Measurements from ENCODE around the gene DAPP1. TPM values are rescaled to one million over a fixed set of nuclear protein-coding genes. Genes with fewer than 3 reads are reported as not detected.
"Not testable (repeated sequence)": the region's sequence is repeated elsewhere in the genome, so short reads cannot be mapped to it uniquely, and the experiment has no call there.

Gene DAPP1, protein sequence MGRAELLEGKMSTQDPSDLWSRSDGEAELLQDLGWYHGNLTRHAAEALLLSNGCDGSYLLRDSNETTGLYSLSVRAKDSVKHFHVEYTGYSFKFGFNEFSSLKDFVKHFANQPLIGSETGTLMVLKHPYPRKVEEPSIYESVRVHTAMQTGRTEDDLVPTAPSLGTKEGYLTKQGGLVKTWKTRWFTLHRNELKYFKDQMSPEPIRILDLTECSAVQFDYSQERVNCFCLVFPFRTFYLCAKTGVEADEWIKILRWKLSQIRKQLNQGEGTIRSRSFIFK
- polyA plus RNA-seq, result 172 TPM

DNA sequence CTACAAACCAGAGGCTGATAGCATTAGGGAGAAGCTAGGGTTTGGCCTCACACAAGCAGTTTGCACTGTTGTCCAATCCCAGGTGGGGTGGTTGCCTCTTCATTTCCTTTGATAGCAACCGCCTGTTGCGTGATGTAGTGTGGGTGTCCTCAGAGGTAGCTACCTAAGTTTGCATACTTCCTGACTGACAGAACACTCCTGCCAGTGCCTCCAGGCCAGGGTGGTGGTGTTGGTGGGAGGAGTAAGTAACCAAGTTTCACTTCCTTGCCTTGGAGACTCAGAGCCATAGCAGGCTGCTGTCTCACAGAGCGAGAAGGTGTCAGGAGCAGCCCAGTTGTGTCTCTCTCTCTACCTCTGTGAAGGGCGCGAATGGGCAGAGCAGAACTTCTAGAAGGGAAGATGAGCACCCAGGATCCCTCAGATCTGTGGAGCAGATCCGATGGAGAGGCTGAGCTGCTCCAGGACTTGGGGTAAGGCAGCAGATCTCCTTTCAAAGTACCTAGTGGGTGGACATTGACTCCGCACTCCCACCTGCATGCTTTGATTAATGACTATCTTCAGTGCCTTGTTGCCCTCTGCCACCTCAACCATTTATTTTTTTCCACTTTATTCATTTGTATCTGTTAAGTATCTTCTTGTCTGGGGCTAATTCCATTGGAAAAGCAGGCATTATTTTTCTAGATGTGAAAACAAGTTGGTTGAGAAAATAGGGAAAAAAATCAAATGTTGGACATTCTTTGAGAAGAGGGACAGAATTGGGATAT, at the start of gene DAPP1:
Gene DAPP1 (plus strand): TSS at position 283 of the 764 bp plus-strand sequence. CDS start 87 bp downstream, at position 370.
- Mint-ChIP-seq H3K4me1 (peaks cover 22 to 42% (median 42%) of the 10 kb centered on the region in 3 donors), H3K9me3 (no peaks in the 10 kb centered on the region), H3K27me3 (peaks cover 2% of the 10 kb centered on the region)

DNA sequence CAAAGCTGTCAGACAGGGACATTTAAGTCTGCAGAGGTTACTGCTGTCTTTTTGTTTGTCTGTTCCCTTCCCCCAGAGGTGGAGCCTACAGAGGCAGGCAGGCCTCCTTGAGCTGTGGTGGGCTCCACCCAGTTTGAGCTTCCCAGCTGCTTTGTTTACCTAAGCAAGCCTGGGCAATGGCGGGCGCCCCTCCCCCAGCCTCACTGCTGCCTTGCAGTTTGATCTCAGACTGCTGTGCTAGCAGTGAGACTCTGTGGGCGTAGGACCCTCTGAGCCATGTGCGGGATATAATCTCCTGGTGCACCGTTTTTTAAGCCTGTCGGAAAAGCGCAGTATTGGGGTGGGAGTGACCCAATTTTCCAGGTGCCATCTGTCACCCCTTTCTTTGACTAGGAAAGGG, 45.8 kb upstream of the DAPP1 start:
- H3K4me3 Mint-ChIP-seq, H3K27ac Mint-ChIP-seq, H3K4me1 Mint-ChIP-seq, H3K36me3 Mint-ChIP-seq: not testable (repeated sequence)
- Mint-ChIP-seq H3K27me3 (peaks cover 10% of the 10 kb centered on the region), H3K9me3 (peaks cover 5 to 12% (median 12%) of the 10 kb centered on the region in 3 donors)

More for the DNA sequence above, at the start of gene DAPP1:
- peak within 1 kb of the TSS; percentile 82 to 98 (median 91) for H3K27ac Mint-ChIP-seq
- peak within 1 kb of the TSS; percentile 92 to 99 (median 93) for H3K4me3 Mint-ChIP-seq
- peaks cover 4% of the 10 kb centered on the region for H3K36me3 Mint-ChIP-seq

DNA sequence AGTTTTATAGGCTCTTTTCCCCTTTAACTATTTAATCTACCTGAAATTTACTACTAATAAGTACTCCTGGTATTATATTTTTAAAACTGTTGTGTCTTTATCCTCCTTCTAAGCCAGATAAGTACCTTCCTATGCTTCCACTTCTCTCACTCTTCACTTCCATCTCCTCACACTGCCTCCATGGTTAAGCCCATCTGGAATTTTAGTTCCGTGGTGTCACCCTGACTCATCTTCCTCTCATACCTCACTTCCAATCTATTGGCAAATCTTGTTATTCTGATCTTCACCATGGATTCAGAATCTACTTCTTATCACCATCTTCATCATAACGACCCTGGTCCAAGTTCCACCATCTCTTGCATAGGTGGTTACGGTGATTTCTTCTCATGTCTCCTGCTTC, 32.7 kb upstream of the DAPP1 start:
- peaks cover 0 to 1% (median 0%) of the 10 kb centered on the region in 3 donors for H3K4me1 Mint-ChIP-seq
- H3K27me3 Mint-ChIP-seq, result no peaks in the 10 kb centered on the region
- H3K36me3 Mint-ChIP-seq, result no peaks in the 10 kb centered on the region
- H3K27ac Mint-ChIP-seq, result no peak overlapping the region
- peaks cover 0 to 4% (median 2%) of the 10 kb centered on the region in 3 donors for H3K9me3 Mint-ChIP-seq
- H3K4me3 Mint-ChIP-seq, result no peak overlapping the region

DNA sequence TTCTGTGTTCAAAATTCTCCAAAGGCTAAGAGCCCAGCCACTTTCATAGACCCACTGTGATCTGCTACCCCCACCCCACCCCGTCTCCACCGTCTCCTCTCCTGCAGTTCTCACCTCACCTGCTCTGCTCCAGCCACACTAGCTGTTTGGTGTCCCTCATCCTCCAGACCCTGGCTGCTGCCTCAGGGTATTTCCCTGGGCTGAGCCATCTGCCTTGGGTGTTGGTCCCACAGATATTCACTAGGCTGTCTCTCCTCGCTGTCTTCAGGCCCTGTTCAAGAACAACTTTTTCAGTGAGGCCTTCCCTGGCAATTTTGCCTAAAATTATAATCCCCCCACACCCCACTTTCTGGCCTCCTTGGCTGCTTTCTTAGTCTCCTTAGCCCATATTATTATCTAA, 31.8 kb upstream of the DAPP1 start:
- Mint-ChIP-seq H3K4me1 (peaks cover 0 to 1% (median 0%) of the 10 kb centered on the region in 3 donors), H3K36me3 (no peaks in the 10 kb centered on the region), H3K9me3 (peaks cover 0 to 4% (median 2%) of the 10 kb centered on the region in 3 donors)

DNA sequence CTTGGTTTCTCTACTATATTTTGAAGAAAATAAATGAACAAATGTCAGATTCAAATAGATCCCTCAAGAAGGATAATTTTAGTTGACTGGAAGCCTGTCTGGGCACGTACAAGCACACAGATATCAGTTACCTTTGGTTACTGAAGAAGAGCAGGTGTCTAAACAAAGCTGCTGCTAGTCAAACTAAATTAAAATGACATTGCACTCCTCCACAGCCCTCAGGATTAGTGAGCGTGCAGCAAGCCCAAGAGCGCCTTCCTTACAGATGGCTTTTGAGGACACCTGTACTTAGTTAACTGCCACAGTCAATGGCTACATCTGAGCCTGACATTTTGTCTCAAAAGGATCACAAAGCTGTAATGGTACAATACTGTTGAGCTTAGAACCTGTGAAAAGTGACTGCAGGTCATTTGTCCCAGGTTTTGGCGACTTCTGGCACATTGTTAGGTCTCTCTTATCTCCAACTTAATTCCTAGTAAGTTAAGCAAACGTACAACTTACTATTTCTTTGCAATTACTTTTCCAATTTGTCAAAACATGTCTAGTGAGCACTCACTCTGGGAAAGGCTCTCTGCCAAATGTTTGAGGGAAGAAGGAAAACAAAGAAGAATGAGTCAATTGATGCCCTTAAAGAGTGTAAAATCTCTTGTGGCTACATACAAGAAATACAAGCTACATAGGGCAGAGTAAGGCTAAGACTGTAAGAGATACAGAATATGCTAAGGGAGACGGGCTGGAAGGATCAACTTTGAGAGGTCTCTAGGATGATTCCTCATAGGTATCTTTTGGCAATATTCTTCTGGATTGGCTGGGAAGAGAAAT, 25.6 kb upstream of the DAPP1 start:
- H3K27ac Mint-ChIP-seq, result no peak overlapping the region
- H3K4me1 Mint-ChIP-seq, result no peaks in the 10 kb centered on the region
- peaks cover 5% of the 10 kb centered on the region for H3K27me3 Mint-ChIP-seq
- H3K4me3 Mint-ChIP-seq, result no peak overlapping the region
- H3K36me3 Mint-ChIP-seq, result no peaks in the 10 kb centered on the region
- peaks cover 0 to 6% (median 0%) of the 10 kb centered on the region in 3 donors for H3K9me3 Mint-ChIP-seq

More for the DNA sequence above, 31.8 kb upstream of the DAPP1 start:
- H3K4me3 Mint-ChIP-seq, result no peak overlapping the region
- H3K27me3 Mint-ChIP-seq, result no peaks in the 10 kb centered on the region
- H3K27ac Mint-ChIP-seq, result no peak overlapping the region

DNA sequence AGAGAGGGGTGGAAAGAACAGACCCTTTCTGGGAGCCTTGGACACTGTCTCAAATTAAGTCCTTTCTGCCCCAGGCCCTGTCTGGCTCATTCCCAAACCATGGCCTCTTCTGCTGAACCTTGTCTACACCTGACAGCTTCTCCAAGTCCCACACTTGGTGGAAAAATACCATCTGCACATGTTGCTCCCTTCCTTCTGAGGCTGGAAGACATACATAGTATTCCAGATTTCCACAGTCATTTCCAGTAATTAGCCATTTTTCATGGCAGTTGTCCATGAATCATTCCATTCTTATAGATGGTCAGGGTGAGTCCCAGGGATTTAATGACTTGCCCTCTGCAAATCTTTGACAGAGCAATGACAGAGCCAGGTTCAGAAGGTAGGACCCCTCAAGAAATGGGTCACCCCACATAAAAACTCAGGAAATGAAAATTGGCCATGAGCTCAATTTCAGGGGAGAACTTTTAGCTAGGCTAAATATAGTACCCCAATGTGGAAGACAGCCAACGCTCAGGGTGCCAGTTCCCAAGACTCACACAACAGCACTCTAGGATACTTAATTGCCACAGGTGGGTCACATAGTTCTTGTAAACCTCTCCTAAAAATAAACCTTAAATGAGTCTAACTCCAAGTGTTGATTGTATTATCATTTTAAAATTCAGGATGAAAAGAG, 16.2 kb upstream of the DAPP1 start:
- Mint-ChIP-seq H3K27ac (no peak overlapping the region), H3K9me3 (no peaks in the 10 kb centered on the region), H3K36me3 (no peaks in the 10 kb centered on the region), H3K27me3 (peaks cover 23% of the 10 kb centered on the region), H3K4me3 (no peak overlapping the region), H3K4me1 (no peaks in the 10 kb centered on the region)

DNA sequence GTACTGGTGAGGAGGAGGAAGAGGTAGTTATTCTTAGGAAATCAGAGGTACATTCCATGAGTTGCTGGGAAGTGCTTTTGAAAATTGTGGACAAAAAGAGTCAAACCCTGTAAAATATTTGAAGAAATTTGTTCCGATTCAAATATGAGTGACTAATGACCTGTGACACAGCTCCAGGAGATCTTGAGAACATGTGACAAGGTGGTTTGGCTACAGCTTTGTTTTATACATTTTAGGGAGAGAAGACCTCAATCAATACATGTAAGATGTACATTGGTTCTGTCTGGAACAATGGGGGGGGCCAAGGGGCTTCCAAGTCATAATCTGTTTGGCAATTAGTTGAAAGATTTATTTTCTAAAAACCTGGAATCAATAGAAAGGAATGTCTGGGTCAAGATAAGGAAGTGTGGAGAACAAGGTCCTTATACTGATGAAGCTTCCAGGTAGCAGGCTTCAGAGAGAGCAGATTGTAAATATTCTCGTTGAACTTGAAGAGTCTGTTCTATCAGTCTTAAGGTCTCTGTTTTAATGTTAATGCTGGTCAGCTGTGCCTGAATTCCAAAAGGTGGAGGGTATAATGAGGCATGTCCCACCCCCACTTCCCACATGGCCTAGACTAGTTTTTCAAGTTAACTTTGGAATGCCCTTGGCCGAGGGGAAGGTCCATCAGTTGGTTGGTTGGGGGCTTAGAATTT, 15.5 kb upstream of the DAPP1 start:
- Mint-ChIP-seq H3K9me3 (no peaks in the 10 kb centered on the region), H3K27ac (no peak overlapping the region), H3K27me3 (peaks cover 23% of the 10 kb centered on the region), H3K4me3 (no peak overlapping the region), H3K36me3 (no peaks in the 10 kb centered on the region), H3K4me1 (no peaks in the 10 kb centered on the region)

DNA sequence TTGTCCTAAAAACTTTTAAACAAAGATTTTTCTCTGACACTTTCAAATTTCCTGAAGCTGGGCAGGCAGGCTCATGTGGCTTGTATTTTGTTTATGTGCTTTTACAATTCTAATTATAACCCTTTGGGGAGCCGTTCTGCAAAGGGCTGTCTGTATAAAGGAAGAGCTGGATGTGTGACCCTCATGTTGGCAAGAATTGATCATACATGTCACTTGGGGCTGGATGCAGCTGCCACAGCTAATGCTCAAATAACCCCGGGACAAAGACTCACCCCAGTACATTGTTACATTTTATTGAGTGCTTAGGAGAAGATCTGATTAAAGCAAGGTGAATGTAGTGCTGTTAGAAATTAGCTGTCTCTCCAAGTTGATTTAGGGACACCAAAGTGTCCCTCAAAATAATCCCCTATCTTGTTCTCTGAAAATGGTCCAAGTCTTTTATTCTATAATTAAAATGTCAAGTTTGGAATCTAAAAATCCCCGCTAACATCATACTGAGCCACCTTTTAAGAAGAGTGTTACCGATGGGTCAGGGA, 13.0 kb upstream of the DAPP1 start:
- no peaks in the 10 kb centered on the region for H3K36me3 Mint-ChIP-seq
- peaks cover 15% of the 10 kb centered on the region for H3K27me3 Mint-ChIP-seq
- no peaks in the 10 kb centered on the region for H3K9me3 Mint-ChIP-seq

DNA sequence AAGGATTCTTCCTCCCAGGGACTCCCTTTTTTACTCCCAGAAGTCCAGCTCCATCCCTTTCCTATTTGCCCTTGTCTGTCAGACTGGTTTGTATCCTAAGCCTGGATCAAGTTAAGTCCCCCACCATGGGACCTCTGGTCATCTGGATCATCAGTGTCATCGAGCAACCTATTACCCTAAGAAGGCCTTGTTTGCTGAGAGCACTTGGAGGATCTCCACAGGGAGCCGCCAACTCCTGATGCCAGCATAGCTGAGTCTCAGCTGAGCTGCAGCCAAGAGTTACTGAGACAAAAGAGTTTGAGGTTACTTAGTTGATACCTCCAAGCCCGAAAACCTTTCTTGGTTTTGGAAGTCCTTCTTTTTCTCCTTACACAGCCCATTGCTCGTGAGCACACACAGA, 10.1 kb upstream of the DAPP1 start:
- Mint-ChIP-seq H3K36me3 (no peaks in the 10 kb centered on the region), H3K27ac (no peak overlapping the region), H3K27me3 (peaks cover 1% of the 10 kb centered on the region), H3K9me3 (no peaks in the 10 kb centered on the region), H3K4me3 (no peak overlapping the region), H3K4me1 (peaks cover 3 to 16% (median 12%) of the 10 kb centered on the region in 3 donors)

More for the DNA sequence above, 13.0 kb upstream of the DAPP1 start:
- H3K4me3 Mint-ChIP-seq, result no peak overlapping the region
- no peak overlapping the region for H3K27ac Mint-ChIP-seq
- peaks cover 3 to 7% (median 4%) of the 10 kb centered on the region in 3 donors for H3K4me1 Mint-ChIP-seq

DNA sequence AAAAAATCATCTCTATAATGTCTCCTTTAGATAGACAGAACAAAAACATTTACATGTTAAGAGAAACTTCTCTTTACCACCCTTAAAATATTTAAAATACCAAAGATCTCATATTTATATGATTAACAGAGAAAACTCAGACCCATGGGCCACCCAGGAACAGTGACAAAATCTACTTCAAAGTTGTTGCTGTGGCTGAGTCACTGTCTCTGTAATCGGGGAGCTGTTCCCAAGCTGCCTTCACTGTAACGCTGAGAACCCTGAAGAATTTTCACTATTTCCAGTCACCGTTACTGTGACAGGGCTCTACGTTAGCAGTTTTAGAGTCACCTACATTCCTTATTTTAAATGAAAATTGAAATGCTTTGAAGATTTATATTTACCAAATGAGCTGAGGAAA, 9.0 kb upstream of the DAPP1 start:
- Mint-ChIP-seq H3K4me1 (peaks cover 5 to 20% (median 12%) of the 10 kb centered on the region in 3 donors), H3K9me3 (no peaks in the 10 kb centered on the region), H3K27me3 (peaks cover 1% of the 10 kb centered on the region), H3K36me3 (no peaks in the 10 kb centered on the region), H3K4me3 (no peak overlapping the region), H3K27ac (no peak overlapping the region)

DNA sequence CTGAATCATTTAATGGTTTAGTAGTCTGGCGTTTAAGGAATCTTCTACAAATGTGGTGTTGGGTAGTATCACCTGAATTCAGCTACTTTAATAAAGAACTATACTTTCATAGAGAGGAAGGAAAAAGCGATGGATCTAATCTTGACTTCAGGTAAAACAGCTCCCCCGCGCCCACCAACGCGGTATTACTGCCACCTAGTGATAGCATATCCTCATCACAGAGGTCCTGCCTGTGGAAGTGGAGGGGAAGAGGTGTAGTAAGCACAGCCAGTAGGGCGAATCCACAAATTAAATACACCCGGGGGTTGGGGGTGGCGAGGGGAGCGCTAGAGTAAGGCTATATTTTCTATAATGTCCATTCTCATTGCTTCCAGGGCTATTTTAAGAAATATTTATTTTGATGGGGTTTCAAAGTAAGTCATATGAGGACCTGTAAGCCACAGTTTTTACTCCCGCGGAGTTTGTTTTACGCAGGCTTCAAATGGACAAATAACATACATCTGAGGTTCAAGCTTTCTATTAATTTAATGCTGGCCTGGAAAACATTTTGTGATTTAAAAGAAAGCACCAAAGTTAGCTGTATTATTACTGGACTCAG, 8.3 kb upstream of the DAPP1 start:
- H3K4me1 Mint-ChIP-seq, result peaks cover 5 to 24% (median 12%) of the 10 kb centered on the region in 3 donors
- H3K9me3 Mint-ChIP-seq, result no peaks in the 10 kb centered on the region
- peaks cover 1% of the 10 kb centered on the region for H3K27me3 Mint-ChIP-seq
- H3K36me3 Mint-ChIP-seq, result no peaks in the 10 kb centered on the region
- H3K27ac Mint-ChIP-seq, result peak overlapping the region in 1 of 3 donors; percentile 86
- no peak overlapping the region for H3K4me3 Mint-ChIP-seq

DNA sequence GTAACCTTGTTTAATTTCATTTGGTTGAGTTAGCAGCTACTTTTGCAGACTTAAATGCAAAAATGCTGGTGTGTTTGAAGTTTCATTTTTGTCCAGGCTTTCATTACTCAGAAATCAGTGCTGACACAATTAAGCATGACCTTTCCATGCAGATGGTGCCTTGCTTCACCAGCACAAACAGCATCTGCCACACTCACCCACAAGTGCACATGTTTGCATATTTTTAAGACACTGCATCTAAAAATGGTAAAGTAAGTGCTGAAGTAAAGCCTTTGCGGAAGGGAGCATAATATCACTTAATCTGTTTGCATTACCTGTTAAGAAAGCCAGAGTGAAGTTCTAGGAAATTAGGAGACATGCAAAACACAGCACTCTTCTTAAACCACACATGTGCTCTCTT, 7.3 kb upstream of the DAPP1 start:
- Mint-ChIP-seq H3K4me1 (peaks cover 5 to 24% (median 12%) of the 10 kb centered on the region in 3 donors), H3K9me3 (no peaks in the 10 kb centered on the region), H3K36me3 (no peaks in the 10 kb centered on the region), H3K4me3 (peak overlapping the region in 1 of 4 donors; percentile 49), H3K27me3 (no peaks in the 10 kb centered on the region), H3K27ac (no peak overlapping the region)

DNA sequence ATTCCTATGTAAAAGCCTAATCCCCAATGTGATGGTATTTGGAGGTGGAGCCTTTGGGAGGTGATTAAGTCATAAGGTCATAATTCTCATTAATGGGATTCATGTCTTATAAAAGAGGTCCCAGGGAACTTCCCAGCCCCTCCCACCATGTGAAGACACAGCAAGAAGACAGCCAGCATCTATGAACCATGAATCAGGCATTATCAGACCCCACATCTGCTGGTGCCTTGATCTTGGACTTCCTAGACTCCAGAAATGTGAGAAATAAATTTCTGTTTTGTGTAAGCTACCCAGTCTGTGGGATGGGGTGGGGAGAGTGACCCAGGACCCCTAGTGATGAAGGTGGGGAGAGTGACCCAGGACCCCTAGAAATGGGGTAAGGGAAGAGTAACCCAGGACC, 6.1 kb upstream of the DAPP1 start:
- H3K36me3 Mint-ChIP-seq, result no peaks in the 10 kb centered on the region
- H3K27me3 Mint-ChIP-seq, result no peaks in the 10 kb centered on the region
- peaks cover 10 to 27% (median 15%) of the 10 kb centered on the region in 3 donors for H3K4me1 Mint-ChIP-seq
- peak overlapping the region in 1 of 3 donors; percentile 54 for H3K27ac Mint-ChIP-seq
- H3K4me3 Mint-ChIP-seq, result no peak overlapping the region
- no peaks in the 10 kb centered on the region for H3K9me3 Mint-ChIP-seq

All from IgD-negative memory B cell (primary cell).